GM12878 (cell line): Measurements from ENCODE around the gene GALE. TPM values are rescaled to one million over a fixed set of nuclear protein-coding genes. Genes with fewer than 3 reads are reported as not detected.

ENCODE experiments used
- ATAC-seq: fragments of 200-7000 bp; cut with Tn5 transposase; 3 replicates; pipeline ENCODE4 v1.9.1; 2020; ENCODE audit warnings: mild to moderate bottlenecking, moderate library complexity
- BruUV-seq: library from RNA; stranded (reverse); fragments of 400-500 nt; replicated peaks from 2 replicates; lab custom pipeline; 2021; lab: Mats Ljungman, UMichigan
- CTCF ChIA-PET: fragments of 300-600 bp; sonication (Branson Sonifier 250); formaldehyde crosslinking; extraction: SDS; loops from one replicate; lab custom pipeline; 2021; ENCODE audit warnings: inconsistent platforms; lab: Yijun Ruan, JAX
- POLR2A ChIA-PET: fragments of 350-600 bp; formaldehyde crosslinking; extraction: SDS; loops from one replicate; lab custom pipeline; 2021; ENCODE audit warnings: inconsistent platforms; lab: Charles Lee
- RAD21 ChIA-PET: fragments of 300-600 bp; sonication (Branson Sonifier 250); formaldehyde crosslinking; loops from one replicate; lab custom pipeline; 2023; ENCODE audit warnings: antibody characterized with exemption; ENCODE audit not compliant: unreplicated experiment; lab: Charles Lee
- SMC1A ChIA-PET: fragments of 300-600 bp; sonication (Branson Sonifier 250); formaldehyde crosslinking; loops from one replicate; lab custom pipeline; 2023; ENCODE audit not compliant: unreplicated experiment, uncharacterized antibody; lab: Charles Lee
- DNase-seq: peaks from one replicate; pipeline ENCODE4 v3.0.0-alpha.2; 2011; ENCODE audit warnings: low read depth, low spot score
- FAIRE-seq: peaks from 3 replicates; lab custom pipeline; 2011; peaks lifted over from hg19 to GRCh38; lab: Jason Lieb, UNC
- H2AFZ ChIP-seq: 2 replicates; pipeline ENCODE4 v1.6.0; 2011; ENCODE audit warnings: low read depth, low read length, control low read depth; ENCODE audit not compliant: control insufficient read depth
- H3K27ac ChIP-seq: 2 replicates; pipeline ENCODE4 v1.5.1; 2011; ENCODE audit warnings: control low read depth; ENCODE audit not compliant: control insufficient read depth, insufficient read depth
- H3K27me3 ChIP-seq, 2 experiments: replicated peaks in 1 of 2; 2 replicates each; pipeline versions ENCODE4 v1.6.0 to v1.6.1; 2011; ENCODE audit warnings: low read length in 1 of 2; ENCODE audit not compliant: control insufficient read depth in 2 of 2, insufficient read depth in 2 of 2
- H3K36me3 ChIP-seq, 2 experiments: 2 replicates each; pipeline ENCODE4 v1.5.1; 2011; ENCODE audit warnings: low read length in 1 of 2; ENCODE audit not compliant: control insufficient read depth in 2 of 2, insufficient read depth in 2 of 2
- H3K4me1 ChIP-seq: 2 replicates; pipeline ENCODE4 v1.6.1; 2011; ENCODE audit warnings: mild to moderate bottlenecking, low read length, moderate library complexity, mixed read lengths; ENCODE audit not compliant: control insufficient read depth, insufficient read depth
- H3K4me2 ChIP-seq: 2 replicates; pipeline ENCODE4 v1.6.0; 2011; ENCODE audit warnings: control low read depth; ENCODE audit not compliant: control insufficient read depth, insufficient read depth
- H3K4me3 ChIP-seq: fragments of 200-600 bp; sonication (generic); 2 replicates; pipeline ENCODE4 v1.5.1; 2016
- H3K79me2 ChIP-seq: 2 replicates; pipeline ENCODE4 v1.6.0; 2011; ENCODE audit warnings: low read length; ENCODE audit not compliant: control insufficient read depth, insufficient read depth
- H3K9ac ChIP-seq: 2 replicates; pipeline ENCODE4 v1.8.0; 2011; ENCODE audit warnings: low read length, control low read depth, mixed read lengths; ENCODE audit not compliant: control insufficient read depth, insufficient read depth
- H3K9me3 ChIP-seq: replicated peaks from 3 replicates; pipeline ENCODE4 v1.5.1; 2011; ENCODE audit warnings: mild to moderate bottlenecking, low read length; ENCODE audit not compliant: control insufficient read depth, insufficient read depth
- H4K20me1 ChIP-seq: 2 replicates; pipeline ENCODE4 v1.6.0; 2011; ENCODE audit not compliant: control insufficient read depth, insufficient read depth
- ATF7 ChIP-seq: fragments of 450-650 bp; IDR thresholded peaks from 2 replicates; pipeline ENCODE4 v1.6.1; 2016; ENCODE audit warnings: low read depth, mild to moderate bottlenecking
- CBFB ChIP-seq: IDR thresholded peaks from 2 replicates; pipeline ENCODE4 v1.6.1; 2016; ENCODE audit warnings: antibody characterized with exemption, low read depth
- CEBPZ ChIP-seq: fragments of 150-350 bp; IDR thresholded peaks from 2 replicates; pipeline ENCODE4 v1.6.1; 2016; ENCODE audit warnings: low read depth, low read length
- EP300 ChIP-seq, 2 experiments: fragments of 150-350 bp in 1 of 2; IDR thresholded peaks; 2 replicates each; pipeline ENCODE4 v1.6.1; 2011 to 2012; ENCODE audit warnings: low read depth in 2 of 2, low read length in 2 of 2, borderline replicate concordance in 1 of 2, improper control_type of control experiment in 1 of 2, inconsistent platforms in 1 of 2; ENCODE audit not compliant: control insufficient read depth in 1 of 2
- IKZF2 ChIP-seq, 2 experiments: fragments of 450-650 bp; IDR thresholded peaks; 2 replicates each; pipeline ENCODE4 v1.6.1; 2017; ENCODE audit warnings: mild to moderate bottlenecking in 2 of 2, moderate library complexity in 2 of 2
- KLF5 ChIP-seq: fragments of 450-650 bp; IDR thresholded peaks from 2 replicates; pipeline ENCODE4 v1.6.1; 2014; ENCODE audit warnings: mild to moderate bottlenecking; ENCODE audit not compliant: partially characterized antibody
- MTA2 ChIP-seq: fragments of 450-650 bp; IDR thresholded peaks from 2 replicates; pipeline ENCODE4 v1.6.1; 2016; ENCODE audit warnings: low read depth, mild to moderate bottlenecking, moderate library complexity
- NFXL1 ChIP-seq: fragments of 450-650 bp; IDR thresholded peaks from 2 replicates; pipeline ENCODE4 v1.6.1; 2017; ENCODE audit warnings: antibody characterized with exemption, mild to moderate bottlenecking, borderline replicate concordance
- NFYB ChIP-seq: IDR thresholded peaks from 2 replicates; pipeline ENCODE4 v1.6.1; 2011; ENCODE audit warnings: low read depth, mild to moderate bottlenecking, low read length, improper control_type of control experiment, moderate library complexity; ENCODE audit not compliant: insufficient read depth
- PML ChIP-seq: IDR thresholded peaks from 2 replicates; pipeline ENCODE4 v1.6.1; 2012; ENCODE audit warnings: low read length, inconsistent platforms
- POU2F2 ChIP-seq: IDR thresholded peaks from 3 replicates; pipeline ENCODE4 v1.6.1; 2011; ENCODE audit warnings: low read depth, mild to moderate bottlenecking, low read length, borderline replicate concordance
- SREBF1 ChIP-seq: IDR thresholded peaks from 2 replicates; pipeline ENCODE4 v1.6.1; 2012; ENCODE audit warnings: mild to moderate bottlenecking, low read length
- TARDBP ChIP-seq: IDR thresholded peaks from 2 replicates; pipeline ENCODE4 v1.6.1; 2016; ENCODE audit warnings: borderline replicate concordance
- TCF3 ChIP-seq: IDR thresholded peaks from 2 replicates; pipeline ENCODE4 v1.6.1; 2012; ENCODE audit warnings: low read depth, mild to moderate bottlenecking, low read length, borderline replicate concordance; ENCODE audit not compliant: insufficient read depth
- YY1 ChIP-seq: IDR thresholded peaks from 2 replicates; pipeline ENCODE4 v1.6.1; 2011; ENCODE audit warnings: low read depth, mild to moderate bottlenecking, low read length
- WGBS: methylation state at CpG from one replicate; pipeline ENCODE4 v1.1.6; 2016; ENCODE audit warnings: low lambda C conversion rate; ENCODE audit not compliant: insufficient replicate concordance, insufficient coverage; ENCODE audit errors: missing lambda C conversion rate; 5-methylcytosine and 5-hydroxymethylcytosine counted together
- in situ Hi-C: fragments of 300-500 bp; cut with MboI; formaldehyde crosslinking; loops from 9 replicates; pipeline ENCODE4 v1.14.3; 2018; ENCODE audit warnings: mixed read lengths
- intact Hi-C: fragments of 100-400 bp; cut with micrococcal nuclease; formaldehyde crosslinking; loops from one replicate; pipeline ENCODE4 v1.14.2; 2022; ENCODE audit not compliant: unreplicated experiment
- polyA plus RNA-seq, 11 experiments: library from polyadenylated mRNA; depleted of rRNA in 4 of 11; unstranded in 6 of 11; stranded (reverse) in 5 of 11; fragments of >200 nt; fragmentation: Nextera tagmentation in 4 of 11; fragmentation: Illumina TruSeq in 1 of 11; extraction: Ambion mirVana in 4 of 11; extraction: Trizol in 1 of 11; gene quantifications; 1 replicate in 1 of 11; 2 replicates in 10 of 11; pipeline versions ENCODE4 v1.2.1 to v1.2.3, GENCODE V29; 2011 to 2016; ENCODE audit warnings: inconsistent platforms in 2 of 11, missing spikeins in 2 of 11, low read depth in 1 of 11
- total RNA-seq, 4 experiments: library from RNA; depleted of rRNA in 3 of 4; stranded (reverse); fragments of >200 nt in 3 of 4; fragmentation: Illumina TruSeq in 1 of 4; extraction: Trizol in 1 of 4; gene quantifications; 2 replicates each; pipeline versions ENCODE4 v1.2.1 to v1.2.3, GENCODE V29; 2013 to 2021
- TF ChIP-seq, protein P1 (sequence below): fragments of 450-650 bp; IDR thresholded peaks from 2 replicates; pipeline ENCODE4 v1.6.1; 2016; ENCODE audit warnings: mild to moderate bottlenecking, moderate library complexity, borderline replicate concordance

The GALE gene
- total and polyA plus RNA-seq, 10 of the 15 experiments (the other 5 are each of a cell fraction or from before 2014, with no cell fraction given) = 4.2 to 93.7 (median 40.4) TPM

- no peak for TF ChIP-seq MTA2
- TF ChIP-seq, all 136 proteins: peak for 0
Measured at GRCh38 chr1:23816361-23816760, 15.8 kb upstream of the GALE start (continued).

- POLR2A ChIA-PET = interaction anchor here (1.1 to 1.9 kb wide), 2 partner anchors 11 to 96 kb away, joined by 4 read pairs; partner anchors contain the start of gene HMGCL
- TF ChIP-seq POU2F2 (no peak), TCF3 (no peak), NFXL1 (no peak), SREBF1 (no peak), NFYB (no peak), KLF5 (no peak), PML (no peak), IKZF2 (IDR thresholded peaks at IDR 0.05) (no peak), CEBPZ (no peak), ATF7 (no peak), YY1 (no peak), TARDBP (no peak), EP300 (IDR thresholded peaks at IDR 0.05; ENCODE audit: borderline replicate concordance in 1 of 2, control insufficient read depth in 1 of 2, low read depth in 2 of 2, low read length in 2 of 2) (no peak), CBFB (no peak)
- TF ChIP-seq, protein P1, sequence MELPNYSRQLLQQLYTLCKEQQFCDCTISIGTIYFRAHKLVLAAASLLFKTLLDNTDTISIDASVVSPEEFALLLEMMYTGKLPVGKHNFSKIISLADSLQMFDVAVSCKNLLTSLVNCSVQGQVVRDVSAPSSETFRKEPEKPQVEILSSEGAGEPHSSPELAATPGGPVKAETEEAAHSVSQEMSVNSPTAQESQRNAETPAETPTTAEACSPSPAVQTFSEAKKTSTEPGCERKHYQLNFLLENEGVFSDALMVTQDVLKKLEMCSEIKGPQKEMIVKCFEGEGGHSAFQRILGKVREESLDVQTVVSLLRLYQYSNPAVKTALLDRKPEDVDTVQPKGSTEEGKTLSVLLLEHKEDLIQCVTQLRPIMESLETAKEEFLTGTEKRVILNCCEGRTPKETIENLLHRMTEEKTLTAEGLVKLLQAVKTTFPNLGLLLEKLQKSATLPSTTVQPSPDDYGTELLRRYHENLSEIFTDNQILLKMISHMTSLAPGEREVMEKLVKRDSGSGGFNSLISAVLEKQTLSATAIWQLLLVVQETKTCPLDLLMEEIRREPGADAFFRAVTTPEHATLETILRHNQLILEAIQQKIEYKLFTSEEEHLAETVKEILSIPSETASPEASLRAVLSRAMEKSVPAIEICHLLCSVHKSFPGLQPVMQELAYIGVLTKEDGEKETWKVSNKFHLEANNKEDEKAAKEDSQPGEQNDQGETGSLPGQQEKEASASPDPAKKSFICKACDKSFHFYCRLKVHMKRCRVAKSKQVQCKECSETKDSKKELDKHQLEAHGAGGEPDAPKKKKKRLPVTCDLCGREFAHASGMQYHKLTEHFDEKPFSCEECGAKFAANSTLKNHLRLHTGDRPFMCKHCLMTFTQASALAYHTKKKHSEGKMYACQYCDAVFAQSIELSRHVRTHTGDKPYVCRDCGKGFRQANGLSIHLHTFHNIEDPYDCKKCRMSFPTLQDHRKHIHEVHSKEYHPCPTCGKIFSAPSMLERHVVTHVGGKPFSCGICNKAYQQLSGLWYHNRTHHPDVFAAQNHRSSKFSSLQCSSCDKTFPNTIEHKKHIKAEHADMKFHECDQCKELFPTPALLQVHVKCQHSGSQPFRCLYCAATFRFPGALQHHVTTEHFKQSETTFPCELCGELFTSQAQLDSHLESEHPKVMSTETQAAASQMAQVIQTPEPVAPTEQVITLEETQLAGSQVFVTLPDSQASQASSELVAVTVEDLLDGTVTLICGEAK = no peak
Measured at GRCh38 chr1:23814016-23814415, 13.5 kb upstream of the GALE start.

More at GRCh38 chr1:23814016-23814415, 13.5 kb upstream of the GALE start:
- in situ Hi-C loops = no loop called here
- FAIRE-seq (no peak), ATAC-seq (no peak), DNase-seq (no peak)
- 96% methylated on average over 4 of the region's 4 CpGs for WGBS
- ChIA-PET SMC1A (interaction anchor here (0.8 to 0.9 kb wide), 2 partner anchors 100 to 102 kb away, joined by 3 to 5 read pairs; partner anchors contain the start of gene CNR2), CTCF (interaction anchor here (1.2 to 6.2 kb wide), 4 partner anchors 8 to 103 kb away, joined by 6 to 220 read pairs (median 56); partner anchors contain the start of genes GALE and HMGCL), RAD21 (interaction anchor here (0.9 to 6.7 kb wide), 2 partner anchors 25 to 102 kb away, joined by 3 to 175 read pairs; no protein-coding TSS in a partner anchor)
- BruUV-seq = no TSS peak
- Histone ChIP-seq H3K9me3 (no peaks in the 10 kb centered on the region), H3K27ac (no peak overlapping the region), H3K4me1 (peaks cover 32% of the 10 kb centered on the region), H3K36me3 (peaks cover 0 to 11% of the 10 kb centered on the region in 2 experiments; a peak in 2 of 4 replicates), H2AFZ (no peak overlapping the region), H3K27me3 (no peaks in the 10 kb centered on the region), H3K4me2 (no peak overlapping the region), H3K9ac (no peak overlapping the region), H3K79me2 (no peaks in the 10 kb centered on the region), H4K20me1 (no peaks in the 10 kb centered on the region), H3K4me3 (no peak overlapping the region)
- intact Hi-C loops = loop anchor here (10.0 kb wide), 1 partner anchor 211 kb away; no protein-coding TSS in a partner anchor
